GM12891 (cell line): Measurements from ENCODE around the gene ZFHX3.

ENCODE experiments used
- POLR2A ChIP-seq: IDR thresholded peaks from 2 replicates; pipeline ENCODE4 v1.6.1; 2011; ENCODE audit warnings: low read depth, low read length, control low read depth
- POLR2AphosphoS5 ChIP-seq: IDR thresholded peaks from 2 replicates; pipeline ENCODE4 v1.6.1; 2011; ENCODE audit warnings: low read depth, low read length, control low read depth
- TAF1 ChIP-seq: IDR thresholded peaks from 2 replicates; pipeline ENCODE4 v1.6.1; 2011; ENCODE audit warnings: low read depth, low read length, control low read depth

DNA sequence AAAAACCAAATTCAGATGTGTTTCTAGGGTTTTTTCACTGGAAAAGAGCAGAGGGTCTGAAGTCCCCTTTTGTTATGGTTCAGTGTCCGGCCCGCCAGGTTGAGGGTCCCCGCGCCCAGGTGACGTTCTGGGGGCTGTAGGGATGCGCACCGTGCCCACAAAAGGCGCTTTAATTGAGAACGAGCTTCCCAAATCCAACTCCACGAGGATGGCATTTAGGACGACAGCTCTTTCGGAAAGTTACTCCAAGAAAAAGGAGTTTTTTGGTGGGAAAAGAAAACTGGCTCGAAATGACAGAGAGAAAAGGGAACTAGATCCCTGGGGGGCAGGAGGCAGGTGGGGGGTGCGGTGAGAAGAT, 15.9 kb upstream of the ZFHX3 start:
- TF ChIP-seq POLR2AphosphoS5 (no peak), POLR2A (no peak), TAF1 (no peak)
